HEK293 (cell line): ENCODE data around the gene OCA2.

ENCODE experiments used
- CTCF ChIP-seq: fragments of 450-650 bp; formaldehyde crosslinking; IDR thresholded peaks from 2 replicates; pipeline ENCODE4 v1.5.1; 2016; ENCODE audit warnings: missing biosample characterization, missing genetic modification characterization
- PBX3 ChIP-seq: sonication (generic); formaldehyde crosslinking; IDR thresholded peaks from 2 replicates; pipeline ENCODE4 v1.8.1; 2022; ENCODE audit warnings: mild to moderate bottlenecking, moderate library complexity, missing genetic modification reagents
- ZNF114 ChIP-seq: fragments of 450-650 bp; formaldehyde crosslinking; IDR thresholded peaks from 2 replicates; pipeline ENCODE4 v1.5.0; 2017; ENCODE audit warnings: missing biosample characterization, missing genetic modification characterization
- ZNF19 ChIP-seq: fragments of 450-650 bp; formaldehyde crosslinking; IDR thresholded peaks from 2 replicates; pipeline ENCODE4; 2016; ENCODE audit warnings: missing biosample characterization, missing genetic modification characterization, low read depth
- ZNF785 ChIP-seq: fragments of 450-650 bp; formaldehyde crosslinking; IDR thresholded peaks from 2 replicates; pipeline ENCODE4 v1.5.1; 2016; ENCODE audit warnings: missing biosample characterization, missing genetic modification characterization

- TF ChIP-seq ZNF19 (tag by site-specific recombination) (no peak), PBX3 (CRISPR knock-in tag) (no peak), CTCF (tag by site-specific recombination) (no peak), ZNF114 (tag by site-specific recombination) (no peak), ZNF785 (tag by site-specific recombination) (no peak)
These were observed 79.4 kb downstream of the OCA2 start for GRCh38 chr15:28019594-28020309.
